AG10803 (cell line): ENCODE data around the gene ULK1.

Source experiments
- DNase-seq: peaks from one replicate; pipeline ENCODE4 v3.0.0; 2010; ENCODE audit warnings: low read depth
- H3K4me3 ChIP-seq: 2 replicates; pipeline ENCODE4 v1.5.1; 2011; ENCODE audit warnings: mild to moderate bottlenecking, low read length, control low read depth
- CTCF ChIP-seq: conservative IDR thresholded peaks from 2 replicates; pipeline ENCODE4 v1.5.1; 2011; ENCODE audit warnings: mild to moderate bottlenecking, low read length, control low read depth, inconsistent platforms

The ULK1 gene

DNA sequence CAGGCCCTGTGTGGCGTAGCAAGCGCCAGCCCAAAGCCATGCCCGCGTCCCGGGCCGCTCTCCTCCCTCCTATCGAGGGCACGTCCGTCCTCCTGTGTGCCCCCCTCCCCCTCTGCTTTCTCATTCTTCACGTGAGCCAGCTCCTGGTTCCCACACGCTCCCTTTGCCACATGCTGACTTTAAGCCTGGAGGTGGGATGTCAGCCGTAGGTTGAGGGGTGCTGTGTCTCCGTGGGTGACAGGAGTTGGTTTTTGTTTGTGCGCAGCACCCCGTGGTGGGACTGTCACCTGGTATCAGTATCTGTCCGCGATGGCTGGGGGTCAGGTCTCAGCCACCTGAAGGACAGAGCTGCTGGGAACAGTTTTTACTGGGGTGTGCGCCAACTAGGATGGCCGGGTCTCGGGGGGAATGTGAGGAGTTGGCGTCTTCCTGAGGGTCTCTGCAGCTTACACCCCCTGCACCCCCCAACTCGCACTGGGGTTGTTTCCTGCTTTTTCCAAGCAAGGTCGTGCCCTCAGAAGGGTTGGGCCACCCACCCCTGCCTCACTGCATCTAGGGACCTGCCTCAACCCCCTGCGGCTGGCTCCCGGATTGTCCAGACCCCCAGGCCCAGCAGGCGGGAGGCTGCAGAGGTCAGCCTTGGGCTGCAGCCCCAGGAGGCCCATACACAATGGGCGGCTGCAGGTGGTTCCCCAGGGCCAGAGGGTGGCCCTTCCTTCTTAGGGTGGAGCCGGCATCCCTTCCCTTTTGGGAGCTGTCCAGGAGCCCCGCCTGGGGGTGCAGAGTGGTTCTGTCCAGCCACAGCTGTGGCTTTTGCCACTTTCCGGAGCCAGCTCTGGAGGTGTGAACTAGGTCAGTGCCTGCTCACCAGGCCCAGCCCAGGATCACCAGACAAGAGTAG, 7.3 kb downstream of the ULK1 start:
- H3K4me3 ChIP-seq = no peak overlapping the region
- no peak for DNase-seq
- no peak for TF ChIP-seq CTCF

DNA sequence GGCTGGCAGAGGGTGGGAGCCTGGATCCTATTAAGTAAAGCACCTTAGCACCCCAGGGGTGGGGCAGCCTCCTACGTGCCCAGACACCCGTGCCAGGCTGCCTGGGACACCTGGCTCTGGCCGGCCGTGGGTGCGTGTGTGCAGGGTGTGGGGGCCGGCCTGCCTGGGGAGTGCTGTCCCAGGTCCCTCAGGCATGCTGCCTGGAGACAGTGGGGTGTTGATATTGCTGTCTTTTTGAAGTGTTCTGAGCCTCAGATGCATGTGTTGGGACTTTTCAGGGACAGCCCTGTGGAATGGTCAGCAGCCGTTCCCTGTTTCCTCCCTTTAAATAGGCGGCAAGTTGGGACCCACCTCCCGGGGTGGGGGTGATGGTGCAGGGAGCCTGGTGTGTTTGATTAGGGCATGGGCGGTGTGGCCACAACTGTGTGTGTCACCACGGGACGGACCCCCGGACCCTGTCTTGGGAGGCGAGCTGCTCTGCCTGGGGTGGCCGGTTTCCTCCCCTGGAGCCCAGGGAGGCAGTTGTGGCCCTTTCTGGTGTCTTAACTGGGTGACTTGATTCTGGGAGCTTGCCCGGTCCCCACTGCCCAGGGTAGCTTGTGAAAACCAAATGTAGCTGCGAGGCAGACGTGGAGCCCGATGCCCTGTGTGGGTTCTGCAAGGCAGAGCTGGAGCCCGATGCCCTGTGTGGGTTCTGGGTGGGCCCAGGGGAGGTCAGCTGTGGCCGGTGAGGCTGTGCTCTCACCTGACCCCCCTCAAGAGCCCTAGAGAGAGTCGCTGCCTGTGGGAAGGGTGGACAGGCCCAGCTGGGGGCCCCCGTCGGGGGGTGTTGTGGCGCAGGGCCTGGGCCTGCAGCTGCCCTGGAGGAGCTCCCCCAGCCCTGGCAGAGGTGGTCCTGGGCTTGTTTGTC, 8.2 kb downstream of the ULK1 start:
- no peak overlapping the region for H3K4me3 ChIP-seq
- no peak for TF ChIP-seq CTCF
- no peak for DNase-seq

DNA sequence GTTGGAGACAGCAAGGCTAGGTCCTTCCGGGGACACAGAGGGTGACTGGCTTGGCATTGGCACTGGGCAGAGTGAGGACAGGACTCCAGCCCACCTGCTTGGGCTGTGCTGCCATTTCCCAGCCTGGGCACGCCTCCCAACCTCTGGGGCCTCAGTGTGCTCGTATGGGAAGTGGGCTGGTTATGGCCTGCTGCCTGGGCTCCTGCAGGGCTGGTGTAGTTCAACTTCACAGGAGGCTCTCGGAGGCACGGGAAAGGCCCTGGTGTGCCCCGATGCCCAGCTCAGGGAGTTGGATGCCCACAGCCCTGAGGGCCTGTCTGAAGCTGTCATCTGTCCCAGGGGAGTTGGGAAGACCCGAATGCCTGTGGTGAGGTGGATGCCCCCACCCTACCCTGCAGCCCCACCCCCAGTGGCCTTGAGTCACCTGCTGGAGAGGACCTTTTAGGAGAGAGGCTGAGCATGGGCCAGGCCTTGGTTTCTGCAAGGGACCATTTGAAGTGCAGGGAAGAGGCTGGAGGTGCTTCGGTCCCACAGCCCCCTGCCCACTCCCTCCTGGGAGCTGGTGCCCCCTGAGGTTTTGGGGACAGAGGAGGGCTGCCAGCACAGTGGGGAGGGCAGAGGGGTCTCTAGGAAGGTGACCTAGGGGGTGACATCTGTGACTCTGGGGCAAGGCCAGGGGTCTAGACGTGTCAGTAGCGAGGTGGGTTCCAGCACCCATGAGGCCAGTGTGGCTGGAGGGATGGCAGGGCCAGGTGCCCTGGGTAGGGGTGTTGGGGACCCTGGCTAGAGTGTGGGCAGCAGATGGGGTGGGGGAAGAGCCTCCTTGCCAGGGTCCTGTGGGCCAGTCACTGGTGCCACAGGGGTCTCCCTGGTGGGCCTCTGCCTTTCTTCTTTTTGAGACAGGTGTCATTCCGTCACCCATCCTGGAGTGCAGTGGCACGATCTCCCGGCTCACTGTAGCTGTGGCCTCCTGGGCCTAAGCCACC, 9.1 kb downstream of the ULK1 start:
- H3K4me3 ChIP-seq = no peak overlapping the region
- no peak for DNase-seq
- TF ChIP-seq CTCF = no peak

GRCh38 chr12:131904346-131904745, 9.9 kb downstream of the ULK1 start:
- no peak overlapping the region for H3K4me3 ChIP-seq

GRCh38 chr12:131905081-131905629, 10.7 kb downstream of the ULK1 start:
- DNase-seq = no peak
- H3K4me3 ChIP-seq = no peak overlapping the region
- no peak for TF ChIP-seq CTCF

More at GRCh38 chr12:131904346-131904745, 9.9 kb downstream of the ULK1 start:
- no peak for TF ChIP-seq CTCF
- no peak for DNase-seq

- DNase-seq = no peak
- TF ChIP-seq CTCF = no peak
- no peak overlapping the region for H3K4me3 ChIP-seq
These were observed 11.2 kb downstream of the ULK1 start for GRCh38 chr12:131905630-131906091.
